Right lobe of liver (tissue), 6 donors: ENCODE data around the gene ERBIN. TPM values are rescaled to one million over a fixed set of nuclear protein-coding genes. Genes with fewer than 3 reads are reported as not detected.

Experiments used
- ATAC-seq, 4 donors: fragments of 200-7000 bp; cut with Tn5 transposase; one replicate each; pipeline ENCODE4 v1.9.1; 2020; ENCODE audit warnings: mild to moderate bottlenecking in 4 of 4, moderate library complexity in 4 of 4
- DNase-seq, 3 donors: peaks; one replicate each; pipeline ENCODE4 v3.0.0-alpha.2; 2020
- H3K27ac ChIP-seq, 3 donors: fragments of 200-600 bp; one replicate each; pipeline ENCODE4 v1.8.0; 2022
- H3K27me3 ChIP-seq, 2 donors: fragments of 200-600 bp; one replicate each; pipeline ENCODE4 v1.8.0; 2022
- H3K36me3 ChIP-seq, 4 donors: fragments of 200-600 bp; sonication (generic) in 1 of 4; one replicate each; pipeline versions ENCODE4 v1.5.1 to v1.8.0; 2017 to 2022; ENCODE audit warnings: control low read depth in 1 of 4
- H3K4me1 ChIP-seq, 4 donors: fragments of 200-600 bp; sonication (generic) in 1 of 4; one replicate each; pipeline versions ENCODE4 v1.5.1 to v1.8.0; 2017 to 2022; ENCODE audit warnings: control low read depth in 1 of 4
- H3K4me3 ChIP-seq, 3 donors: fragments of 200-600 bp; one replicate each; pipeline ENCODE4 v1.8.0; 2022
- H3K9me3 ChIP-seq, 4 donors: fragments of 200-600 bp; sonication (generic) in 1 of 4; one replicate each; pipeline versions ENCODE4 v1.5.1 to v1.8.0; 2017 to 2022; ENCODE audit warnings: control low read depth in 1 of 4
- CTCF ChIP-seq, 4 donors: fragments of 200-600 bp in 3 of 4; fragments of 450-650 bp in 1 of 4; IDR thresholded peaks; one replicate each; pipeline versions ENCODE4 v1.5.1 to v1.8.0; 2016 to 2022; ENCODE audit warnings: antibody characterized with exemption in 4 of 4, mild to moderate bottlenecking in 2 of 4
- POLR2A ChIP-seq: fragments of 450-650 bp; IDR thresholded peaks from one replicate; pipeline ENCODE4 v1.6.1; 2017; ENCODE audit warnings: antibody characterized with exemption, mild to moderate bottlenecking
- WGBS: methylation state at CpG from one replicate; pipeline ENCODE4 v1.1.6; 2018; ENCODE audit warnings: low coverage, low lambda C conversion rate; ENCODE audit not compliant: insufficient coverage; ENCODE audit errors: missing lambda C conversion rate; 5-methylcytosine and 5-hydroxymethylcytosine counted together
- intact Hi-C, 2 donors: fragments of 100-400 bp; cut with DNase I; formaldehyde crosslinking; loops; one replicate each; pipeline versions ENCODE4 v1.11.2 to v1.14.1; 2022
- total RNA-seq, 6 experiments: library from RNA; depleted of rRNA in 2 of 6; stranded (reverse); fragments of >200 nt in 2 of 6; fragmentation: NEBNext Ultra II Directional in 3 of 6; extraction: Animal tissue kit (Norgen Biotek cat#: 25700) in 3 of 6; gene quantifications; one replicate each; pipeline versions ENCODE4 v1.1.0 to v1.2.4, GENCODE V29; 2016 to 2023
- donor health status: DM: no; HTN: yes; CAD: no.
- donor health status: DM: no; HTN: no; CAD: no.
- donor health status: DM: no; HTN: no; CAD: no.
- donor health status: DM: no; HTN: yes; CAD: no.
- donor health status: DM: no; HTN: yes; CAD: no.

The ERBIN gene
- total RNA-seq, 6 experiments from 2014 or later: 31.0 to 45.3 (median 32.8) TPM

- intact Hi-C loops: no loop called here
- H3K9me3 ChIP-seq: no peaks in the 10 kb centered on the region
- WGBS: 92% methylated on average over 4 of the region's 5 CpGs
- DNase-seq: no peak
- H3K4me1 ChIP-seq: peaks cover 0 to 6% (median 3%) of the 10 kb centered on the region in 4 donors
- no peak overlapping the region for H3K4me3 ChIP-seq
- H3K36me3 ChIP-seq: no peaks in the 10 kb centered on the region
- H3K27ac ChIP-seq: no peak overlapping the region
- TF ChIP-seq CTCF (IDR thresholded peaks at IDR 0.05): no peak
- TF ChIP-seq POLR2A: no peak
- no peaks in the 10 kb centered on the region for H3K27me3 ChIP-seq
- ATAC-seq: no peak
Measured at GRCh38 chr5:65923339-65923738, 3.0 kb upstream of the ERBIN start.

DNA sequence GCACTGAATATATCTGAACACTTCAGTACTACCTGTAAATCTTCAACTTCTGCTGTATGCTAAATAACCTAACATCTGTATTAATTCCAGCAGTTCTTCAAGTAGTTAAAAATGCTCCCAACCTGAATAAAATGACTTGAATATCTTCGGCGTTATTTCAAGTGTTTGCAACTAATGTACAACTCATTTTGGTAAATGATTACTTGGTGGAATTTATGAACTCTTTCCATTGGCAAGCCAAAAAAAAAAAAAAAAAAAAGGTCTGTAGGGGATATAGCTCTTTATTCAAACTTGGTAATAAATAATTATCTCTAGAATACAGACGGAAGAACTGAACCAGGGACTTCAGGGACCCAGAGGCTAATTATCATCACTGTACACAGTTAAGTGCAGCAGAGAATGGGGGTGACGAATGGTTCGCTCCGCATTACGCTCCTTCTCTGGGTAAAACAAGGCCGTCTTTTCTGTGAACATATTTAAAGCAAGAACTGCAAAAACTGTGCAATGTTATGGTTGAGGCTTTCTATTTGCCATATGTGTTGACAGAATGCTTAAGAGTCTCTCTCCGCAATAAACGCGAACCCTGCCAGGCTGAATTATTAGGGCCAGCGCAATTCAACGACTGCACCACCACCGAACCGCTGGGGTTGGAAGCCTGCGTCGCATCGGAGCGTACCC lies 1.9 kb upstream of the ERBIN start:
- intact Hi-C loops: no loop called here
- Histone ChIP-seq H3K4me3 (peak overlapping the region; percentile 67 to 84 (median 83)), H3K36me3 (no peaks in the 10 kb centered on the region), H3K27ac (peak overlapping the region; percentile 84 to 99 (median 85)), H3K27me3 (no peaks in the 10 kb centered on the region), H3K9me3 (no peaks in the 10 kb centered on the region), H3K4me1 (peaks cover 0 to 18% (median 3%) of the 10 kb centered on the region in 4 donors)
- no peak for TF ChIP-seq CTCF (IDR thresholded peaks at IDR 0.05)
- no peak for TF ChIP-seq POLR2A
- DNase-seq (no peak), ATAC-seq (peak in 2 of 4 donors; percentile 2 to 10)
- WGBS: 3% methylated on average over 8 of the region's 19 CpGs

GRCh38 chr5:65925044-65925600 lies 1.3 kb upstream of the ERBIN start:
- Histone ChIP-seq H3K4me1 (peaks cover 0 to 22% (median 3%) of the 10 kb centered on the region in 4 donors), H3K9me3 (no peaks in the 10 kb centered on the region), H3K27ac (peak overlapping the region; percentile 84 to 99 (median 85)), H3K4me3 (peak overlapping the region; percentile 67 to 84 (median 83)), H3K27me3 (no peaks in the 10 kb centered on the region), H3K36me3 (no peaks in the 10 kb centered on the region)
- 1% methylated on average over 12 of the region's 46 CpGs for WGBS
- intact Hi-C loops: no loop called here
- no peak for TF ChIP-seq CTCF (IDR thresholded peaks at IDR 0.05)
- peak; percentile 81 to 86 (median 82) for DNase-seq
- peak; percentile 50 to 64 (median 57) for ATAC-seq

DNA sequence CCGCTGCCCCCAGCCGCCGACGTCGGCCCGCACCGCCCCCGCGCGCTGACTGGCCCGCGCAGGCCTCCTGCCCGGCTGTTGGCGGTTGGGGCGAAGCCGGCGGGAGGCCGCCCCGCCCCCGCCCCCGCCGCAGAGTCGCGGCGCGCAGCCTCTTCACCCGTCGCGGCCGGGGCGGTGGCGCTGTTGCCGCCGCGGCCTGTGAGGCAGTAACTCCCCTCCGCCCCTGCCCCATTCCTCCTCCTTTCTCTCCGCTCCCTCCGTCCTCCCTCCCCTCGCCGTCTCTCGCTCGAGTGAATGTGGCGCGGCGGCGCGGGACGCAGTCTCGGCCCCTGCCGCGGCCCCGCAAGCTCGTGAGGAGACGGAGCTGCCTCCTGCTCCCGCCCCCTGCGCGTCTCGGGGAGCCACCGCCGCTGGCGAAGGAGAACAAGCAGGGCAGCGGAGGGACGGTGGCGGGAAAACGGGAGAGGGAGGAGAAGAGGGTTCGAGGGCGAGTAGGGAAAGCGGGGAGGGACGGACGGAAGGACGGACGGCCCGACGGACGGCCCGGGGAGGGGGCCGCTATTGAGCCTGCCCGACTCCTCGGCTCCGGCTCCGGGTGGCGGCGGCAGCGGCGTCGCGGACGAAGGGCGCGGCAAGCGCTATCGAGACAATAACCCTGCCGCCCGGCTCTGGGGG lies 637 bp upstream of the ERBIN start:
- Histone ChIP-seq H3K4me1 (peaks cover 0 to 27% (median 3%) of the 10 kb centered on the region in 4 donors), H3K36me3 (no peaks in the 10 kb centered on the region), H3K27me3 (no peaks in the 10 kb centered on the region), H3K9me3 (no peaks in the 10 kb centered on the region), H3K27ac (peak overlapping the region; percentile 96 to 100 (median 99)), H3K4me3 (peak overlapping the region; percentile 83 to 86 (median 84))
- intact Hi-C loops: no loop called here
- WGBS: under 1% methylated on average over 43 of the region's 94 CpGs
- TF ChIP-seq POLR2A (peak; percentile 89), CTCF (IDR thresholded peaks at IDR 0.05) (peak; percentile 24 to 46 (median 34))
- DNase-seq (peak; percentile 88 to 89 (median 89)), ATAC-seq (peak; percentile 76 to 89 (median 82))
